ENCODE data around the gene ABHD16A.
A peak's percentile ranks its signal among the peaks of the same experiment; 100 is the strongest.

The ABHD16A gene

GRCh38 chr6:31687860-31688693 is 15.0 kb downstream of the ABHD16A start:
- DNase-seq, result no peak

GRCh38 chr6:31687321-31687720 is 15.8 kb downstream of the ABHD16A start:
- no peak for DNase-seq

GRCh38 chr6:31686483-31686882 is 16.6 kb downstream of the ABHD16A start:
- no peak for DNase-seq

- no peak for DNase-seq
These were observed 19.5 kb downstream of the ABHD16A start for GRCh38 chr6:31683591-31683990.

GRCh38 chr6:31681135-31681671 is 21.9 kb downstream of the ABHD16A start:
- DNase-seq, result peak; percentile 85

- DNase-seq, result peak; percentile 94
These were observed 22.6 kb downstream of the ABHD16A start, which contains the start of gene LY6G5C for GRCh38 chr6:31680226-31681134. TSS of gene LY6G5C (minus strand) at chr6:31681067. CDS start at chr6:31680373, 694 bp downstream.

GRCh38 chr6:31677955-31678354 is 25.2 kb downstream of the ABHD16A start:
- DNase-seq, result no peak

GRCh38 chr6:31676904-31677303 is 26.2 kb downstream of the ABHD16A start:
- no peak for DNase-seq

GRCh38 chr6:31676322-31676903 is 26.7 kb downstream of the ABHD16A start:
- DNase-seq, result no peak

GRCh38 chr6:31669676-31670075 is 33.4 kb downstream of the ABHD16A start, which contains the start of gene LY6G5B:
TSS of gene LY6G5B (plus strand) at chr6:31669976. CDS start at chr6:31670951, 975 bp downstream.
- no peak for DNase-seq

- DNase-seq, result no peak
These were observed 36.7 kb downstream of the ABHD16A start for GRCh38 chr6:31666337-31666965.

- peak; percentile 99 for DNase-seq
These were observed 37.4 kb downstream of the ABHD16A start, which contains the start of gene CSNK2B for GRCh38 chr6:31665501-31666336. TSS of gene CSNK2B (plus strand) at chr6:31666080. CDS start at chr6:31666832, 752 bp downstream.

GRCh38 chr6:31664790-31665500 is 38.2 kb downstream of the ABHD16A start, which contains the start of gene GPANK1:
TSS of gene GPANK1 (minus strand) at chr6:31664997. CDS start at chr6:31664478, 519 bp downstream.
- peak; percentile 98 for DNase-seq

GRCh38 chr6:31663961-31664789 is 38.9 kb downstream of the ABHD16A start:
- DNase-seq, result peak; percentile 63

GRCh38 chr6:31663126-31663960 is 39.8 kb downstream of the ABHD16A start:
- no peak for DNase-seq

- DNase-seq, result no peak
These were observed 40.9 kb downstream of the ABHD16A start for GRCh38 chr6:31662124-31662723.

GRCh38 chr6:31661262-31662123 is 41.6 kb downstream of the ABHD16A start:
- DNase-seq, result no peak

All from NCI-H69 (cell line).